ENCODE results near the gene GNS. TPM values are rescaled to one million over a fixed set of nuclear protein-coding genes. Genes with fewer than 3 reads are reported as not detected.

The GNS gene
- total RNA-seq, 1 experiment from 2014 or later: 26.0 TPM

DNA sequence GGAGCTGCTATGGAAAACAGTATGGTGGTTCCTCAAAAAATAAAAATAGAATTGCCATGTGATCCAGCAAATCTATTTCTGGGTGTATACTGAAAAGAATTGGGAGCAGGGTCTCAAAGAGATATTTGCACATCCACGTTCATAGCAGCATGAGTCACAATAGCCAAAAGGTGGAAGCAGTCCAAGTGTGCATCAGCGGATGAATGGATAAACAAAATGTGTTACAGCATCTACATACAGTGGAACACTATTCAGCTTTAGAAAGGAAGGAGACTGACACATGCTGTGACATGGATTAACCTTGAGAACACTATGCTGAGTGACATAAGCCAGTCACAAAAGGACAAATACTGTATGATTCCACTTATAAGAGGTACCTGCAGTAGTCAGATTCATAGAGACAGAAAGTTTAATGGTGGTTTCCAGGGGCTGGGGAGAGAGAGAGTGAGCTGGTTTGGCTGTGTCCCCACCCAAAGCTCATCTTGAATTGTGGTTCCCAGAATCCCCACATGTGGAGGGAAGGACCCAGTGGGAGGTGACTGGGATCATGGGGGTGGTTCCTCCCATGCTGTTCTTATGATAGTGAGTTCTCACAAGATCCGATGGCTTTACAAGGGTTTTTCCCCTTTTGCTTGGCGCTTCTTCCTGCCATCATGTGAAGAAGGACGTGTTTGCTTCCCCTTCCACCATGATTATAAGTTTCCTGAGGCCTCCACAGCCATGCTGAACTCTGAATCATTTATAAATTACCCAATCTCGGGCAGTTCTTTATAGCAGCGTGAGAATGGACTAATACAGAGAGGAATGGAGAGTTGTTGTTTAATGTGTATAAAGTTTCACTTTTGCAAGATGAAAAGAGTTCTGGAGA, 47.6 kb upstream of the GNS start:
- H3K9ac ChIP-seq (ENCODE audit: extremely low read depth, insufficient read length, low read length): no peak overlapping the region
- no peak overlapping the region for H3K4ac ChIP-seq (ENCODE audit: low read depth, low read length)
- H2BK15ac ChIP-seq (ENCODE audit: low read depth, low read length): no peak overlapping the region
- H3K9me3 Mint-ChIP-seq: no peaks in the 10 kb centered on the region; a peak in 1 of 5 replicates
- no peak overlapping the region for H2BK120ac ChIP-seq (ENCODE audit: low read depth, low read length, poor library complexity, severe bottlenecking)
- no peaks in the 10 kb centered on the region for H3K79me1 ChIP-seq (ENCODE audit: insufficient read depth, low read depth, low read length, poor library complexity, severe bottlenecking)
- H3K14ac ChIP-seq (ENCODE audit: insufficient read depth, low read length): no peak overlapping the region
- no peaks in the 10 kb centered on the region for H3K36me3 Mint-ChIP-seq (ENCODE audit: insufficient read depth in 1 of 3, low read depth in 3 of 3)
- peaks cover 0 to 2% of the 10 kb centered on the region in 2 experiments; a peak in 1 of 4 replicates for H3K4me1 Mint-ChIP-seq
- H4K20me1 ChIP-seq (ENCODE audit: control insufficient read depth, insufficient read depth, insufficient read length): no peaks in the 10 kb centered on the region
- no peak overlapping the region for H3T11ph ChIP-seq (ENCODE audit: low read length)
- no peak overlapping the region for H3K4me3 Mint-ChIP-seq
- DNase-seq: no peak
- no peak overlapping the region for H2BK12ac ChIP-seq (ENCODE audit: insufficient read length, low read depth, low read length)
- no peak overlapping the region for H3K27ac ChIP-seq (ENCODE audit: insufficient read length, low read depth, low read length)
- no CpG with 5 or more reads among the region's 7 CpGs for whole genome bisulfite sequencing (ENCODE audit: extremely low coverage, insufficient read length, low lambda C conversion rate)
- no peak overlapping the region for H3K18ac ChIP-seq (ENCODE audit: insufficient read length, low read depth, low read length)
- H4K5ac ChIP-seq (ENCODE audit: insufficient read length, low read depth, low read length): no peak overlapping the region
- H2AK5ac ChIP-seq (ENCODE audit: insufficient read length, low read length): no peak overlapping the region
- H2BK20ac ChIP-seq (ENCODE audit: low read depth, low read length, poor library complexity, severe bottlenecking): no peak overlapping the region
- no peak overlapping the region for H2AFZ ChIP-seq (ENCODE audit: low read length)
- H3K4me2 ChIP-seq (ENCODE audit: insufficient read depth, insufficient read length, low read length): no peak overlapping the region
- H3K4me1 ChIP-seq (ENCODE audit: insufficient read depth, low read length): no peaks in the 10 kb centered on the region
- H4K91ac ChIP-seq (ENCODE audit: insufficient read length, low read depth, low read length): no peak overlapping the region
- no peak overlapping the region for H3K27ac Mint-ChIP-seq
- H3K79me2 ChIP-seq (ENCODE audit: insufficient read depth, low read length): no peaks in the 10 kb centered on the region
- H4K8ac ChIP-seq (replicated peaks; ENCODE audit: insufficient read length, low read depth, low read length): no peak overlapping the region
- TF ChIP-seq, protein P1, sequence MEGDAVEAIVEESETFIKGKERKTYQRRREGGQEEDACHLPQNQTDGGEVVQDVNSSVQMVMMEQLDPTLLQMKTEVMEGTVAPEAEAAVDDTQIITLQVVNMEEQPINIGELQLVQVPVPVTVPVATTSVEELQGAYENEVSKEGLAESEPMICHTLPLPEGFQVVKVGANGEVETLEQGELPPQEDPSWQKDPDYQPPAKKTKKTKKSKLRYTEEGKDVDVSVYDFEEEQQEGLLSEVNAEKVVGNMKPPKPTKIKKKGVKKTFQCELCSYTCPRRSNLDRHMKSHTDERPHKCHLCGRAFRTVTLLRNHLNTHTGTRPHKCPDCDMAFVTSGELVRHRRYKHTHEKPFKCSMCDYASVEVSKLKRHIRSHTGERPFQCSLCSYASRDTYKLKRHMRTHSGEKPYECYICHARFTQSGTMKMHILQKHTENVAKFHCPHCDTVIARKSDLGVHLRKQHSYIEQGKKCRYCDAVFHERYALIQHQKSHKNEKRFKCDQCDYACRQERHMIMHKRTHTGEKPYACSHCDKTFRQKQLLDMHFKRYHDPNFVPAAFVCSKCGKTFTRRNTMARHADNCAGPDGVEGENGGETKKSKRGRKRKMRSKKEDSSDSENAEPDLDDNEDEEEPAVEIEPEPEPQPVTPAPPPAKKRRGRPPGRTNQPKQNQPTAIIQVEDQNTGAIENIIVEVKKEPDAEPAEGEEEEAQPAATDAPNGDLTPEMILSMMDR (conservative IDR thresholded peaks at IDR 0.05): no peak
- H3K27me3 Mint-ChIP-seq (ENCODE audit: low read depth): peaks cover 3% of the 10 kb centered on the region; the same call in 1 of the 2 replicates
- no peaks in the 10 kb centered on the region for H3K9me3 ChIP-seq (ENCODE audit: control insufficient read depth, low read depth, low read length)
- no peaks in the 10 kb centered on the region for H3K23me2 ChIP-seq (ENCODE audit: insufficient read length, low read depth, low read length, poor library complexity, severe bottlenecking)
- no peak overlapping the region for H3K23ac ChIP-seq (ENCODE audit: insufficient read length, low read depth, low read length)
- H3K27me3 ChIP-seq (ENCODE audit: insufficient read depth, low read length): no peaks in the 10 kb centered on the region
- no peak overlapping the region for H2BK5ac ChIP-seq (ENCODE audit: insufficient read length, low read length)
- no peak overlapping the region for H3K56ac ChIP-seq (ENCODE audit: insufficient read length, low read depth, low read length)
